ENCODE data around the gene MIDN. TPM values are rescaled to one million over a fixed set of nuclear protein-coding genes. Genes with fewer than 3 reads are reported as not detected.

The MIDN gene
- total RNA-seq, 1 donor from 2014 or later, result 204 TPM

GRCh38 chr19:1307320-1307719 is 58.9 kb downstream of the MIDN start:
- Mint-ChIP-seq H3K36me3 (ENCODE audit: low read depth, unreplicated experiment) (no peaks in the 10 kb centered on the region), H3K9me3 (ENCODE audit: unreplicated experiment) (no peaks in the 10 kb centered on the region), H3K4me1 (ENCODE audit: unreplicated experiment) (no peaks in the 10 kb centered on the region), H3K27ac (ENCODE audit: unreplicated experiment) (no peak overlapping the region), H3K27me3 (ENCODE audit: unreplicated experiment) (peaks cover 6% of the 10 kb centered on the region), H3K4me3 (ENCODE audit: unreplicated experiment) (no peak overlapping the region)
- no peak for DNase-seq (ENCODE audit: low spot score)
- no peak for TF ChIP-seq CTCF (IDR thresholded peaks at IDR 0.05; ENCODE audit: unreplicated experiment)

- H3K4me1 Mint-ChIP-seq (ENCODE audit: unreplicated experiment), result no peaks in the 10 kb centered on the region
Measured at GRCh38 chr19:1307755-1308303, 59.4 kb downstream of the MIDN start.

GRCh38 chr19:1308718-1309117 is 60.3 kb downstream of the MIDN start:
- DNase-seq (ENCODE audit: low spot score), result no peak
- Mint-ChIP-seq H3K27ac (ENCODE audit: unreplicated experiment) (no peak overlapping the region), H3K36me3 (ENCODE audit: low read depth, unreplicated experiment) (no peaks in the 10 kb centered on the region), H3K27me3 (ENCODE audit: unreplicated experiment) (peaks cover 6% of the 10 kb centered on the region), H3K4me1 (ENCODE audit: unreplicated experiment) (no peaks in the 10 kb centered on the region), H3K4me3 (ENCODE audit: unreplicated experiment) (no peak overlapping the region), H3K9me3 (ENCODE audit: unreplicated experiment) (no peaks in the 10 kb centered on the region)
- TF ChIP-seq CTCF (IDR thresholded peaks at IDR 0.05; ENCODE audit: unreplicated experiment), result no peak

More at GRCh38 chr19:1307755-1308303, 59.4 kb downstream of the MIDN start:
- peaks cover 6% of the 10 kb centered on the region for H3K27me3 Mint-ChIP-seq (ENCODE audit: unreplicated experiment)
- H3K4me3 Mint-ChIP-seq (ENCODE audit: unreplicated experiment), result no peak overlapping the region
- TF ChIP-seq CTCF (IDR thresholded peaks at IDR 0.05; ENCODE audit: unreplicated experiment), result no peak
- H3K27ac Mint-ChIP-seq (ENCODE audit: unreplicated experiment), result no peak overlapping the region
- no peak for DNase-seq (ENCODE audit: low spot score)
- H3K9me3 Mint-ChIP-seq (ENCODE audit: unreplicated experiment), result no peaks in the 10 kb centered on the region
- no peaks in the 10 kb centered on the region for H3K36me3 Mint-ChIP-seq (ENCODE audit: low read depth, unreplicated experiment)

Other genes with a start within 250 kb of the MIDN start
- gene GRIN3B, start 248.2 kb upstream of the MIDN start, total RNA-seq (ENCODE audit: unreplicated experiment), result 0.95 TPM
- 182 TPM for gene TMEM259, start 227.5 kb upstream of the MIDN start, total RNA-seq (ENCODE audit: unreplicated experiment)
- not detected for gene RNU6-2, start 227.1 kb upstream of the MIDN start, total RNA-seq (ENCODE audit: unreplicated experiment)
- gene CNN2, start 222.0 kb upstream of the MIDN start, total RNA-seq (ENCODE audit: unreplicated experiment), result 456 TPM
- gene ABCA7, start 208.5 kb upstream of the MIDN start, total RNA-seq (ENCODE audit: unreplicated experiment), result 16.3 TPM
- 2.4 TPM for gene ARHGAP45, start 181.4 kb upstream of the MIDN start, total RNA-seq (ENCODE audit: unreplicated experiment)
- 166 TPM for gene POLR2E, start 153.2 kb upstream of the MIDN start, total RNA-seq (ENCODE audit: unreplicated experiment)
- gene GPX4, start 144.6 kb upstream of the MIDN start, total RNA-seq (ENCODE audit: unreplicated experiment), result 330 TPM
- 46.4 TPM for gene SBNO2, start 74.3 kb upstream of the MIDN start, total RNA-seq (ENCODE audit: unreplicated experiment)
- 63.9 TPM for gene STK11, start 42.8 kb upstream of the MIDN start, total RNA-seq (ENCODE audit: unreplicated experiment)
- gene CBARP, start 10.6 kb upstream of the MIDN start, total RNA-seq (ENCODE audit: unreplicated experiment), result 10.4 TPM
- gene ATP5F1D, start 6.8 kb upstream of the MIDN start, total RNA-seq (ENCODE audit: unreplicated experiment), result 175 TPM
- gene CIRBP, start 20.7 kb downstream of the MIDN start, total RNA-seq (ENCODE audit: unreplicated experiment), result 315 TPM
- 22.7 TPM for gene FAM174C, start 26.9 kb downstream of the MIDN start, total RNA-seq (ENCODE audit: unreplicated experiment)
- gene EFNA2, start 37.3 kb downstream of the MIDN start, total RNA-seq (ENCODE audit: unreplicated experiment), result 14.6 TPM
- gene NDUFS7, start 135.3 kb downstream of the MIDN start, total RNA-seq (ENCODE audit: unreplicated experiment), result 84.0 TPM
- 18.1 TPM for gene GAMT, start 153.0 kb downstream of the MIDN start, total RNA-seq (ENCODE audit: unreplicated experiment)
- 145 TPM for gene DAZAP1, start 159.0 kb downstream of the MIDN start, total RNA-seq (ENCODE audit: unreplicated experiment)
- 1,175 TPM for gene RPS15, start 189.8 kb downstream of the MIDN start, total RNA-seq (ENCODE audit: unreplicated experiment)
- gene APC2, start 201.5 kb downstream of the MIDN start, total RNA-seq (ENCODE audit: unreplicated experiment), result 1.9 TPM
- 29.7 TPM for gene C19orf25, start 230.6 kb downstream of the MIDN start, total RNA-seq (ENCODE audit: unreplicated experiment)
- 8.4 TPM for gene PCSK4, start 241.8 kb downstream of the MIDN start, total RNA-seq (ENCODE audit: unreplicated experiment)
- gene REEP6, start 242.6 kb downstream of the MIDN start, total RNA-seq (ENCODE audit: unreplicated experiment), result 2.3 TPM